KMS-11 (cell line): ENCODE measurements around the gene SPINK4.

Source experiments
- H2AFZ ChIP-seq: fragments of 200-600 bp; sonication (generic); 2 replicates; pipeline ENCODE4 v1.6.1; 2016; ENCODE audit warnings: antibody characterized with exemption, mixed run types, low read depth
- H3K27ac ChIP-seq: fragments of 200-600 bp; sonication (generic); 2 replicates; pipeline ENCODE4 v1.6.1; 2016; ENCODE audit warnings: mild to moderate bottlenecking, mixed run types
- H3K27me3 ChIP-seq: fragments of 200-600 bp; sonication (generic); 2 replicates; pipeline ENCODE4 v1.6.1; 2017; ENCODE audit warnings: mild to moderate bottlenecking, low read depth, mixed run types, moderate library complexity; ENCODE audit not compliant: insufficient read depth
- H3K36me3 ChIP-seq: fragments of 200-600 bp; sonication (generic); 2 replicates; pipeline ENCODE4 v1.6.1; 2017; ENCODE audit warnings: mild to moderate bottlenecking, mixed run types; ENCODE audit not compliant: insufficient read depth
- H3K4me1 ChIP-seq: fragments of 200-600 bp; sonication (generic); 2 replicates; pipeline ENCODE4 v1.6.1; 2016; ENCODE audit warnings: mild to moderate bottlenecking, low read depth, mixed run types; ENCODE audit not compliant: poor library complexity, severe bottlenecking
- H3K4me2 ChIP-seq: fragments of 200-600 bp; sonication (generic); 2 replicates; pipeline ENCODE4 v1.7.0; 2016; ENCODE audit warnings: mild to moderate bottlenecking, mixed run types
- H3K4me3 ChIP-seq: fragments of 200-600 bp; sonication (generic); IDR thresholded peaks from 2 replicates; pipeline ENCODE4 v1.6.1; 2017; ENCODE audit warnings: low read depth, low read length, mixed read lengths; ENCODE audit not compliant: insufficient read depth
- H3K79me2 ChIP-seq: fragments of 200-600 bp; sonication (generic); 2 replicates; pipeline ENCODE4 v1.6.1; 2016; ENCODE audit warnings: low read depth, mixed run types; ENCODE audit not compliant: insufficient read depth
- H3K9ac ChIP-seq: fragments of 200-600 bp; sonication (generic); 2 replicates; pipeline ENCODE4 v1.6.1; 2016; ENCODE audit warnings: mild to moderate bottlenecking, mixed run types
- H4K20me1 ChIP-seq: fragments of 200-600 bp; sonication (generic); 2 replicates; pipeline ENCODE4 v1.6.1; 2016; ENCODE audit warnings: mild to moderate bottlenecking, mixed run types; ENCODE audit not compliant: insufficient read depth
- CTCF ChIP-seq: fragments of 200-600 bp; sonication (generic); conservative IDR thresholded peaks from 2 replicates; pipeline ENCODE4 v1.6.1; 2017; ENCODE audit warnings: low read depth, mild to moderate bottlenecking, antibody characterized with exemption, low read length, moderate library complexity, mixed read lengths

The SPINK4 gene

DNA sequence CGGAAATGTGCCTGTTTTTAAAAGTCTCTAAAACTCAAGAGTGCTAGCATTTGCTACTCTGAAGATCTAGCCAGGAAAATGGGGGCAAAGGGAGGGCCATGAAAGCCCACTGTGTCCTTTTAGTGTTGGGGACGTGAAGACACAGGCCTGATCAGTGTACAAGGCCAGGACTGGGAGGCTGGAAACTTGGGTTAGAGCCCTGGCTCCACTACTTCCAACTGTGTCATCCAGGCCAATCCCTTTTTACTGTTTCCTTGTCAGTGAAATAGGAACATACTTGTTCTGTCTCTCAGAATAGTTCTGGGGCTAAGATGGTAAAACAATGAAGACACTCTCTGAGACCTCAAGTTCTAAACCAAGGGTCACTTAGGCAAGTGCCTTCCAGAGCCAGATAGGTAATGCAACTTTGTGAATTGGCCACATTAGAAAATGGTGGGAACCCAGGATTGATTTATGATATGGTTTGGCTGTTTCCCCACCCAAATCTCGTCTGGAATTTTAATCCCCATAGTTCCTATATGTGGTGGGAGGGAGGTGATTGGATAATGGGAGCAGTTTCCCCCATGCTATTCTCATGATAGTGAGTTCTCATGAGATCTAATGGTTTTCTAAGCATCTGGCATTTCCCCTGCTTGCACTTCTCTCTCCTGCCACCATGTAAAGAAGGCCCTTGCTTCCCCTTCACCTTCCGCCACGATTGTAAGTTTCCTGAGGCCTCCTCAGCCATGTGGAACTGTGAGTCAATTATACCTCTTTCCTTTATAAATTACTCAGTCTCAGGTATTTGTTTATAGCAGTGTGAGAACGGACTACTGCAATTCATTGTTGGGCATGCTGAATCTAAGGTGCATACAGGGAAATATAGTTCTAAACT lies 42.5 kb upstream of the SPINK4 start:
- Histone ChIP-seq H3K36me3 (no peaks in the 10 kb centered on the region), H4K20me1 (no peaks in the 10 kb centered on the region), H3K79me2 (no peaks in the 10 kb centered on the region), H3K27ac (no peak overlapping the region), H3K27me3 (no peaks in the 10 kb centered on the region), H3K4me1 (peaks cover 19% of the 10 kb centered on the region), H3K9ac (no peak overlapping the region), H3K4me3 (no peak overlapping the region), H2AFZ (no peak overlapping the region), H3K4me2 (no peak overlapping the region)
- TF ChIP-seq CTCF: no peak

DNA sequence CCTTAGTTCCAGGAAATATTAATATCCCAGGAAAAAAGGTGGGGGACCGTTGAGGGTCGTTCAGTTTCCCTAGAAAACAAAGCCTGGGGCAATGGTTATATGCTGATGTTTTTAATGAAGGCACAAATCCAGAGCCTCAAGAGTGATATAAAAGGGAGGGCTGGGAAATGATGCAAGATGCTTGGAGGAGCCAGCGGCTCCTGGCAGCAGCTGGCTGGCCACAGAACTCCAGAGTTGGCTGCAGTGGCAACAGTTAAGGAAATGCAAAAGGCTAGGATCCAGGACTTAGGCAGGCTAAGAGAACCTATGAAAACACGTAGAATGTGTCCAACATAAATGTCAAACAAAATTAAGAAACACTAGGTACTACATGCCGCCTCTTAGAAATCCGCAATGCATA lies 41.8 kb upstream of the SPINK4 start:
- H2AFZ ChIP-seq: no peak overlapping the region
- H3K9ac ChIP-seq: no peak overlapping the region
- H3K4me3 ChIP-seq: no peak overlapping the region
- peaks cover 26% of the 10 kb centered on the region for H3K4me1 ChIP-seq
- TF ChIP-seq CTCF: no peak
- H3K4me2 ChIP-seq: no peak overlapping the region
- no peak overlapping the region for H3K27ac ChIP-seq
- no peaks in the 10 kb centered on the region for H4K20me1 ChIP-seq
- H3K27me3 ChIP-seq: no peaks in the 10 kb centered on the region
- H3K79me2 ChIP-seq: no peaks in the 10 kb centered on the region
- no peaks in the 10 kb centered on the region for H3K36me3 ChIP-seq

GRCh38 chr9:33202018-33202417 lies 37.9 kb upstream of the SPINK4 start:
- H3K27ac ChIP-seq: peak overlapping the region; percentile 29; the same call in 1 of the 2 replicates
- no peaks in the 10 kb centered on the region for H3K27me3 ChIP-seq
- no peak for TF ChIP-seq CTCF
- peaks cover 31% of the 10 kb centered on the region for H3K4me1 ChIP-seq
- no peak overlapping the region for H3K4me3 ChIP-seq
- no peaks in the 10 kb centered on the region for H4K20me1 ChIP-seq
- no peaks in the 10 kb centered on the region for H3K36me3 ChIP-seq
- H2AFZ ChIP-seq: peak overlapping the region; percentile 59
- H3K9ac ChIP-seq: no peak overlapping the region; the same call in 1 of the 2 replicates
- peak overlapping the region; percentile 69; the same call in 1 of the 2 replicates for H3K4me2 ChIP-seq
- H3K79me2 ChIP-seq: no peaks in the 10 kb centered on the region

- Histone ChIP-seq H3K4me3 (no peak overlapping the region), H2AFZ (peak overlapping the region; percentile 59), H3K9ac (no peak overlapping the region; the same call in 1 of the 2 replicates), H3K79me2 (no peaks in the 10 kb centered on the region), H3K4me2 (peak overlapping the region; percentile 69; the same call in 1 of the 2 replicates), H3K36me3 (no peaks in the 10 kb centered on the region), H3K27ac (peak overlapping the region; percentile 29; the same call in 1 of the 2 replicates), H3K4me1 (peaks cover 31% of the 10 kb centered on the region), H4K20me1 (no peaks in the 10 kb centered on the region), H3K27me3 (no peaks in the 10 kb centered on the region)
- TF ChIP-seq CTCF: no peak
Observed at GRCh38 chr9:33202552-33203201, 37.3 kb upstream of the SPINK4 start.
